A549 (cell line): ENCODE results near the gene RER1.

ENCODE experiments used
- HOXA7 ChIP-seq: fragments of 250-450 bp; sonication (Bioruptor Pico); IDR thresholded peaks from 2 replicates; pipeline ENCODE4 v1.5.0; 2020; ENCODE audit warnings: mild to moderate bottlenecking, moderate library complexity
- KDM1A ChIP-seq: fragments of 200-600 bp; sonication (generic); IDR thresholded peaks from 2 replicates; pipeline ENCODE4 v1.6.1; 2016; ENCODE audit warnings: low read depth, mild to moderate bottlenecking
- POLR2A ChIP-seq: IDR thresholded peaks from 2 replicates; pipeline ENCODE4 v1.6.1; 2012; ENCODE audit warnings: mild to moderate bottlenecking, low read length
- RAD21 ChIP-seq, 2 experiments: fragments of >200 bp in 1 of 2; sonication (Bioruptor Twin) in 1 of 2; formaldehyde crosslinking in 1 of 2; IDR thresholded peaks in 1 of 2; conservative IDR thresholded peaks in 1 of 2; 2 replicates in 1 of 2; 3 replicates in 1 of 2; pipeline ENCODE4 v1.6.1; 2012 to 2018; ENCODE audit warnings: inconsistent platforms in 1 of 2
- RCOR1 ChIP-seq: fragments of 150-350 bp; IDR thresholded peaks from 2 replicates; pipeline ENCODE4 v1.6.1; 2014; ENCODE audit warnings: antibody characterized with exemption, low read length, low read depth
- RFX5 ChIP-seq: fragments of 450-650 bp; IDR thresholded peaks from 2 replicates; pipeline ENCODE4 v1.7.1; 2014; ENCODE audit warnings: antibody characterized with exemption, mild to moderate bottlenecking, moderate library complexity
- SMC3 ChIP-seq: fragments of >200 bp; sonication (Bioruptor Twin); formaldehyde crosslinking; IDR thresholded peaks from 3 replicates; pipeline ENCODE4 v1.6.1; 2018; ENCODE audit warnings: inconsistent platforms
- TF ChIP-seq, protein P1 (sequence below): fragments of >200 bp; sonication (Bioruptor Twin); formaldehyde crosslinking; IDR thresholded peaks from 3 replicates; pipeline ENCODE4 v1.5.1; 2016
- TF ChIP-seq, protein P2 (sequence below): fragments of 450-650 bp; IDR thresholded peaks from 2 replicates; pipeline ENCODE4 v1.6.1; 2014; ENCODE audit warnings: antibody characterized with exemption
- TF ChIP-seq, protein P3 (sequence below): fragments of 150-350 bp; IDR thresholded peaks from 2 replicates; pipeline ENCODE4 v1.6.1; 2014; ENCODE audit warnings: low read depth, mild to moderate bottlenecking, low read length
- TF ChIP-seq, protein P4 (sequence below): fragments of 250-450 bp; sonication (Bioruptor Pico); IDR thresholded peaks from 2 replicates; pipeline ENCODE4 v1.5.0; 2020; ENCODE audit warnings: low read depth, mild to moderate bottlenecking, moderate library complexity

DNA sequence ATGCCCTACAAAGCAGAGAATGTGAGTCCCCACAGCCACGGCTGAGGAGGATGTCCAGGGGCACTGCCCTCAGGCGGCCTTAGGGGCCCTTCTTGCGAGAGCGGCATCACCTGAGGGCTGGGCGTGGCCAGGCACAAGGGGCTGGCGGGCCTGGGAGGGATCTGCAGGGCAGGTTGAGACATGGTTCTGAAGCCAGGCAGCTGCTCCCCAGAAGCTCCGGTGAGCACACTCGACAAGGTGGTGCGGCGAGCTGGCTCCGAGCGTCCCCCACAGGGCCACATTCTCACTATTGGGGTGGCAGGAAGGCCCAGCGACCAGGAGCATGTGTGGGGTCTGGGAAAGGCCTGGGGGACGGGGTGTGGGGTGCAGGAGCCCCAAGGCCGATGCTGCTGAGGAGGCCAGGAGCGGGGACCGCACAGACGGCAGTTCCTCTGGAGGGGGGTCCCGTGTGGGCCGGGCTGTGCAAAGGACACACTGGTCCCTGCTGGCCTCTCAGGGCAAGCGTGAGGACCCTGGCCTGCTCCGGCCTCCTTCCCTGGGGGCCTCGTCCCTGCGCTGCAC is 47.4 kb upstream of the RER1 start:
- TF ChIP-seq, protein P1, sequence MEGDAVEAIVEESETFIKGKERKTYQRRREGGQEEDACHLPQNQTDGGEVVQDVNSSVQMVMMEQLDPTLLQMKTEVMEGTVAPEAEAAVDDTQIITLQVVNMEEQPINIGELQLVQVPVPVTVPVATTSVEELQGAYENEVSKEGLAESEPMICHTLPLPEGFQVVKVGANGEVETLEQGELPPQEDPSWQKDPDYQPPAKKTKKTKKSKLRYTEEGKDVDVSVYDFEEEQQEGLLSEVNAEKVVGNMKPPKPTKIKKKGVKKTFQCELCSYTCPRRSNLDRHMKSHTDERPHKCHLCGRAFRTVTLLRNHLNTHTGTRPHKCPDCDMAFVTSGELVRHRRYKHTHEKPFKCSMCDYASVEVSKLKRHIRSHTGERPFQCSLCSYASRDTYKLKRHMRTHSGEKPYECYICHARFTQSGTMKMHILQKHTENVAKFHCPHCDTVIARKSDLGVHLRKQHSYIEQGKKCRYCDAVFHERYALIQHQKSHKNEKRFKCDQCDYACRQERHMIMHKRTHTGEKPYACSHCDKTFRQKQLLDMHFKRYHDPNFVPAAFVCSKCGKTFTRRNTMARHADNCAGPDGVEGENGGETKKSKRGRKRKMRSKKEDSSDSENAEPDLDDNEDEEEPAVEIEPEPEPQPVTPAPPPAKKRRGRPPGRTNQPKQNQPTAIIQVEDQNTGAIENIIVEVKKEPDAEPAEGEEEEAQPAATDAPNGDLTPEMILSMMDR, result no peak
- TF ChIP-seq POLR2A (no peak), SMC3 (no peak), KDM1A (no peak), RAD21 (conservative IDR thresholded peaks at IDR 0.05 in 1 of 2, IDR thresholded peaks at IDR 0.05 in 1 of 2) (no peak), RFX5 (no peak), RCOR1 (no peak), HOXA7 (no peak)
- TF ChIP-seq, protein P2, sequence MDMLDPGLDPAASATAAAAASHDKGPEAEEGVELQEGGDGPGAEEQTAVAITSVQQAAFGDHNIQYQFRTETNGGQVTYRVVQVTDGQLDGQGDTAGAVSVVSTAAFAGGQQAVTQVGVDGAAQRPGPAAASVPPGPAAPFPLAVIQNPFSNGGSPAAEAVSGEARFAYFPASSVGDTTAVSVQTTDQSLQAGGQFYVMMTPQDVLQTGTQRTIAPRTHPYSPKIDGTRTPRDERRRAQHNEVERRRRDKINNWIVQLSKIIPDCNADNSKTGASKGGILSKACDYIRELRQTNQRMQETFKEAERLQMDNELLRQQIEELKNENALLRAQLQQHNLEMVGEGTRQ, result no peak
- TF ChIP-seq, protein P3, sequence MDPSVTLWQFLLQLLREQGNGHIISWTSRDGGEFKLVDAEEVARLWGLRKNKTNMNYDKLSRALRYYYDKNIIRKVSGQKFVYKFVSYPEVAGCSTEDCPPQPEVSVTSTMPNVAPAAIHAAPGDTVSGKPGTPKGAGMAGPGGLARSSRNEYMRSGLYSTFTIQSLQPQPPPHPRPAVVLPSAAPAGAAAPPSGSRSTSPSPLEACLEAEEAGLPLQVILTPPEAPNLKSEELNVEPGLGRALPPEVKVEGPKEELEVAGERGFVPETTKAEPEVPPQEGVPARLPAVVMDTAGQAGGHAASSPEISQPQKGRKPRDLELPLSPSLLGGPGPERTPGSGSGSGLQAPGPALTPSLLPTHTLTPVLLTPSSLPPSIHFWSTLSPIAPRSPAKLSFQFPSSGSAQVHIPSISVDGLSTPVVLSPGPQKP, result no peak
- TF ChIP-seq, protein P4, sequence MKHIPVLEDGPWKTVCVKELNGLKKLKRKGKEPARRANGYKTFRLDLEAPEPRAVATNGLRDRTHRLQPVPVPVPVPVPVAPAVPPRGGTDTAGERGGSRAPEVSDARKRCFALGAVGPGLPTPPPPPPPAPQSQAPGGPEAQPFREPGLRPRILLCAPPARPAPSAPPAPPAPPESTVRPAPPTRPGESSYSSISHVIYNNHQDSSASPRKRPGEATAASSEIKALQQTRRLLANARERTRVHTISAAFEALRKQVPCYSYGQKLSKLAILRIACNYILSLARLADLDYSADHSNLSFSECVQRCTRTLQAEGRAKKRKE (CRISPR knock-in tag), result no peak
